Stimulated activated CD4-positive, alpha-beta T cell treated with anti-CD3 and anti-CD28 coated beads, TNF-alpha, amount 100 ng/mL, for 24 hours (primary cell): ENCODE measurements around the gene PWWP2A.

Experiments used
- DNase-seq, 3 experiments: peaks; one replicate each; pipeline ENCODE4 v3.0.0-alpha.2; 2020; ENCODE audit warnings: low read depth in 3 of 3

The PWWP2A gene

GRCh38 chr5:160133071-160133917, 14.0 kb upstream of the PWWP2A start:
- DNase-seq: no peak

- no peak for DNase-seq
These were observed 10.6 kb upstream of the PWWP2A start for GRCh38 chr5:160129841-160130240.

- DNase-seq: no peak
These were observed 9.4 kb upstream of the PWWP2A start for GRCh38 chr5:160128632-160129031.

GRCh38 chr5:160119905-160120266, 636 bp upstream of the PWWP2A start:
- DNase-seq: no peak

- DNase-seq: peak; percentile 8 to 32 (median 32)
These were observed 705 bp downstream of the PWWP2A start for GRCh38 chr5:160118349-160119141.

- no peak for DNase-seq
These were observed 2.3 kb downstream of the PWWP2A start for GRCh38 chr5:160116991-160117390.

- DNase-seq: no peak
These were observed 11.1 kb downstream of the PWWP2A start for GRCh38 chr5:160108124-160108523.

- no peak for DNase-seq
These were observed 13.4 kb downstream of the PWWP2A start for GRCh38 chr5:160105686-160106360.

- no peak for DNase-seq
These were observed 21.3 kb downstream of the PWWP2A start for GRCh38 chr5:160097991-160098390.

- DNase-seq: no peak
These were observed 23.1 kb downstream of the PWWP2A start for GRCh38 chr5:160096178-160096577.

- DNase-seq: no peak
These were observed 26.1 kb downstream of the PWWP2A start for GRCh38 chr5:160092960-160093707.

- no peak for DNase-seq
These were observed 26.7 kb downstream of the PWWP2A start for GRCh38 chr5:160092514-160092913.

- no peak for DNase-seq
These were observed 29.2 kb downstream of the PWWP2A start for GRCh38 chr5:160090059-160090458.

GRCh38 chr5:160089531-160089930, 29.7 kb downstream of the PWWP2A start:
- no peak for DNase-seq

GRCh38 chr5:160088805-160089204, 30.4 kb downstream of the PWWP2A start:
- no peak for DNase-seq

GRCh38 chr5:160087199-160087598, 32.1 kb downstream of the PWWP2A start:
- DNase-seq: no peak

GRCh38 chr5:160084144-160084543, 35.1 kb downstream of the PWWP2A start:
- no peak for DNase-seq

- DNase-seq: no peak
These were observed 35.7 kb downstream of the PWWP2A start for GRCh38 chr5:160083501-160083900.

GRCh38 chr5:160082614-160083500, 36.4 kb downstream of the PWWP2A start:
- DNase-seq: no peak

GRCh38 chr5:160081495-160081894, 37.8 kb downstream of the PWWP2A start:
- DNase-seq: no peak

GRCh38 chr5:160079753-160080152, 39.5 kb downstream of the PWWP2A start:
- no peak for DNase-seq
